GM18858 (cell line): ENCODE results near the gene EMILIN2.

Experiments used
- ATAC-seq: cut with Tn5 transposase; IDR thresholded peaks from one replicate; pipeline ENCODE4 v1.9.1; 2021; ENCODE audit not compliant: unreplicated experiment

Gene EMILIN2

GRCh38 chr18:2897448-2898185 lies 50.8 kb downstream of the EMILIN2 start:
- ATAC-seq = no peak

GRCh38 chr18:2898186-2898640 lies 51.4 kb downstream of the EMILIN2 start:
- no peak for ATAC-seq

- ATAC-seq = no peak
These were observed 54.0 kb downstream of the EMILIN2 start for GRCh38 chr18:2900684-2901422.

- no peak for ATAC-seq
These were observed 54.7 kb downstream of the EMILIN2 start for GRCh38 chr18:2901423-2901985.

- ATAC-seq = no peak
These were observed 55.5 kb downstream of the EMILIN2 start for GRCh38 chr18:2902327-2902726.

GRCh38 chr18:2903006-2903405 lies 56.2 kb downstream of the EMILIN2 start:
- ATAC-seq = no peak

- ATAC-seq = no peak
These were observed 59.3 kb downstream of the EMILIN2 start for GRCh38 chr18:2905854-2906703.

- no peak for ATAC-seq
These were observed 60.1 kb downstream of the EMILIN2 start for GRCh38 chr18:2906704-2907549.

GRCh38 chr18:2907550-2908135 lies 60.8 kb downstream of the EMILIN2 start:
- no peak for ATAC-seq

GRCh38 chr18:2908166-2908945 lies 61.5 kb downstream of the EMILIN2 start:
- ATAC-seq = no peak

- ATAC-seq = no peak
These were observed 62.1 kb downstream of the EMILIN2 start for GRCh38 chr18:2908946-2909335.

GRCh38 chr18:2909431-2910140 lies 62.8 kb downstream of the EMILIN2 start:
- ATAC-seq = no peak

- no peak for ATAC-seq
These were observed 63.5 kb downstream of the EMILIN2 start for GRCh38 chr18:2910261-2910660.

GRCh38 chr18:2910751-2911425 lies 64.1 kb downstream of the EMILIN2 start:
- no peak for ATAC-seq

- ATAC-seq = no peak
These were observed 64.7 kb downstream of the EMILIN2 start for GRCh38 chr18:2911533-2911932.

- no peak for ATAC-seq
These were observed 65.8 kb downstream of the EMILIN2 start for GRCh38 chr18:2912357-2913299.
